Peyer's patch (tissue), 4 donors: ENCODE data around the gene PNMA6A.

ENCODE experiments used
- POLR2A ChIP-seq, 2 donors: fragments of 450-650 bp; IDR thresholded peaks; one replicate each; pipeline ENCODE4 v1.5.1; 2017; ENCODE audit warnings: antibody characterized with exemption in 2 of 2, mild to moderate bottlenecking in 2 of 2, moderate library complexity in 2 of 2
- TF ChIP-seq, protein P1 (sequence below), 6 experiments: fragments of 450-650 bp in 4 of 6; fragments of 200-600 bp in 2 of 6; sonication (generic) in 1 of 6; IDR thresholded peaks; one replicate each; pipeline ENCODE4 v1.5.1; 2017 to 2019; ENCODE audit warnings: antibody characterized with exemption in 6 of 6, mild to moderate bottlenecking in 3 of 6, moderate library complexity in 1 of 6

DNA sequence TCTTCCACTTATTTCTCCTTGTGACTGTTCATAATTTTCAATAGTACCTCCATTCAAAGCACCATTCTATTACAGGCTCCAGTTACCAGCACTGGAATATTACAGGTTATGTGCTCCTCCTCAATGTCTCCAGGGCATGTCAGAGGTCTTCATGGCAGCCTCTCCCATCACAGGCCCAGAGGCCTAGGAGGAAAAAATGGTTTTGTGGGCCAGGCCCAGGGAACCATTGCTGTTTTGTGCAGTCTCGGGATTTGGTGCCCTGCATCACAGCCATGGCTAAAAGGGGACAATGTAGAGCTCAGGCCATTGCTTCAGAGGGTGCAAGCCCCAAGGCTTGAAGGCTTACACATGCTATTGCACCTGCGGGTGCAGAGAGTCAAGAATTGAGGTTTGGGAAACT is 23.2 kb upstream of the PNMA6A start:
- TF ChIP-seq, protein P1, sequence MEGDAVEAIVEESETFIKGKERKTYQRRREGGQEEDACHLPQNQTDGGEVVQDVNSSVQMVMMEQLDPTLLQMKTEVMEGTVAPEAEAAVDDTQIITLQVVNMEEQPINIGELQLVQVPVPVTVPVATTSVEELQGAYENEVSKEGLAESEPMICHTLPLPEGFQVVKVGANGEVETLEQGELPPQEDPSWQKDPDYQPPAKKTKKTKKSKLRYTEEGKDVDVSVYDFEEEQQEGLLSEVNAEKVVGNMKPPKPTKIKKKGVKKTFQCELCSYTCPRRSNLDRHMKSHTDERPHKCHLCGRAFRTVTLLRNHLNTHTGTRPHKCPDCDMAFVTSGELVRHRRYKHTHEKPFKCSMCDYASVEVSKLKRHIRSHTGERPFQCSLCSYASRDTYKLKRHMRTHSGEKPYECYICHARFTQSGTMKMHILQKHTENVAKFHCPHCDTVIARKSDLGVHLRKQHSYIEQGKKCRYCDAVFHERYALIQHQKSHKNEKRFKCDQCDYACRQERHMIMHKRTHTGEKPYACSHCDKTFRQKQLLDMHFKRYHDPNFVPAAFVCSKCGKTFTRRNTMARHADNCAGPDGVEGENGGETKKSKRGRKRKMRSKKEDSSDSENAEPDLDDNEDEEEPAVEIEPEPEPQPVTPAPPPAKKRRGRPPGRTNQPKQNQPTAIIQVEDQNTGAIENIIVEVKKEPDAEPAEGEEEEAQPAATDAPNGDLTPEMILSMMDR (IDR thresholded peaks at IDR 0.05): no peak
- TF ChIP-seq POLR2A (IDR thresholded peaks at IDR 0.05): no peak
